NCI-H82 treated with DMSO at 0.1 percent for 48 hours (cell line): ENCODE results near the gene C12orf57.
A peak's percentile ranks its signal among the peaks of the same experiment; 100 is the strongest.

Experiments used
- DNase-seq: peaks from one replicate; lab custom pipeline; 2025; ENCODE audit not compliant: unreplicated experiment; lab: John Stamatoyannopoulos, UW

C12orf57 gene

DNA sequence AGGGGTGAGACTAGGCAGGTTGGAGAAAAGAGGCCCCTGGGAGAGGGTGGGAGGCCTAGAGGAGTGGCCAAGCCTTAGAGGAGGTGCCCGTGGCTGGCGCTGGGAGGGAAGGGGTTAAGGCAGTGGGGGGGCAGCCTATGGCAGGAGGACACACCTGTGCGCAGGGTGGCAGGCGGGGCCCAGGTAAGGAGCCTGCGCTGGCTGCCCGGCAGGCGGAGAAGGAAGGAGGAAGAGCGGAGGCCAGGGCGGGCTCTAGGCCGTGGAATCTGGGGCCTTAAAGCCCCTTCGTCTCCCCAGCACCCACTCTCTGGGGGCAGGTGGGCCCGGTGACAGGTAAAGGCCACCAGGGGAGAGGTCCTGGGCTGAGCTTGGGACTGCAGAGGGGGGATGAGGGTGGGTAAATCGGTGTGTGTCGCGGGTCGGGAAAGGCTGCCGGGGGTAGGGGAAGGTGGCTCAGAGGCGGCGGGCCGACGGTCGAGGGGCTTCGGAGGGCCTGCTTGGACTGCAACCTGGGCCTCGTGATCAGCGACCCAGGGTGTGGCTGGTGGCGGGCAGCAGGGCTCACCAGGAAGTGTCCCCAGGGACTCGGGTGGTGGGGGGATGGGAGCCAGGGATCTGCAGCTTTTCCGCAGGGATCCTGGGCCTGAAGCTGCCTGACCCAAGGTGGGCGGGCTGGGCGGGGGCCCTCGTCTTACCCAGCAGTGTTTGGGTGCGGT, 19.4 kb downstream of the C12orf57 start:
- no peak for DNase-seq

DNA sequence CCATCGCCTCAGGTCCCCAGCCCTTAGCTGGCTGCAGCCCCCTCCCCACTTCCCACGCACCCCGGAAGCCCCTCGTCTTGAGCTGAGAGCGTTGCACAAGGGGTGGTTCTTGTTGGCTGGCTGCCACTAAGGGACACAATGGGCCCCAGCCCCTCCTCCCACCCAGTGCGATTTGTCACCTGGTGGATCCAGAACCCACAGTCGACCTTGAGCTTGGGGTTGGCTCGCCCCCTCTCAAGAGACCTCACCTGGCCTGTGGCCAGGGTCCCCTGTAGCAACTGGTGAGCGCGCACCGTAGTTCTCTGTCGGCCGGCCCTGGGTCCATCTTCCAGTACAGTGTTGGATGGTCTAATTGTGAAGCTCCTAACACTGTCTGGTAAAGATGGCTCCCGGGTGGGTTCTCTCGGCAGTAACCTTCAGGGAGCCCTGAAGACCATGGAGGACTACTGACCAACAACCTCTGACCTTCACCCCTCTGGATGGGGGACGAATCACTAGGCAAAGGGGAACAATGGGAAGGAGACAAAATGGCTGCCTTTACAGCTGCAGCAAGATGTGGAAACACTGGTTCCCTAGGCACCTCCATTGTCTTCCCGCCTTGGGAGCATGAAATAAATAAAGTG, 20.1 kb downstream of the C12orf57 start:
- no peak for DNase-seq

DNA sequence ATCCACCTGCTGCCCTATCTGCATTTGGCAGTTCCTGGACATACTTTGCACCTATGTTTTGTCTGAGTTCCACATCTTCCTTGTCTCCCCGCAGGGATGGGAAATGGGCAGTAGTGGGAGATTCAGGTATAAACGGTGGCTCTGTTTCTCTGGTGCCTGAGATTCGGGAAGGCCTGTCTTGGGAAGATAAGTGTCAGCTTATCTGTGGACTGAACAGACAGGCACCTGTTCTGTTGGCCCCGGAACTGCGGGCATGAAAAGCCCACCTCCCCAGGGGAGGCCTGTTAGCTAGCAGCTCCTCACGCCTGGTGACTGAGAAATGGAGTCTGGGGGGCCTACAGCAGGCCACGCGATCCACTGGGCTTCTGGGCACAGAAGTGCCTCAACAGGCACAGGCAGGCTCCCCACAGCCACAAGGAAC, 20.8 kb downstream of the C12orf57 start:
- DNase-seq, result no peak

DNA sequence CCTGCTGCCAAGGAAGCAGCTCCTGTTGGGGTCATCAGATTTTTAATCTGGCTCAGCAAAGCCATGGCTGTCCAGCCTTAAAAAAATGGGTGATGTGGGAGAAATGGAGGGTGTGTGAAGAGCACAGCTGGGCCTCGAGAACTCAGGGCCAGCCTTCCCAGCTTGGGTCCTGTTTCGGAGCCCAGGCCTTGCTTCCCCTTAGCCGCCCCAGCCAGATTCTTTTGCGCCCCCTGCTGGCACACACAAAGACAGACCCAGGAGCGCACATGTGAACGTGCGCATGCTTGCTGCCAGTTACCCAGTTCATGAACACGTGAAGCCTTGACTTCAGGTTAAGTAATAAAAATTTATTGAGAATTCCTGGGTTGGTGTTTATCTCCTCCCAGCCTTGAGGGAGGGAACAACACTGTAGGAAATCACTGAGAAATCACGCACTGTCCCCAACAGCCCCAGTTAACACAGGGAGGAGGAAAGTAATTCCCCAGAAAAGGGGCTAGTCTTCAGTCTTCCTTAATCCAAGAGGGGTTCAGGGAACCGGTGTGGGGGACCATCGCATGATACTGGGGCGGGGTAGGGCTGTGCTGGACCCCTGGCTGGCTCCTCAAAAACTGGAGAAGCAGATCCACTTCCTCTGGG, 21.3 kb downstream of the C12orf57 start:
- peak; percentile 52 for DNase-seq

DNA sequence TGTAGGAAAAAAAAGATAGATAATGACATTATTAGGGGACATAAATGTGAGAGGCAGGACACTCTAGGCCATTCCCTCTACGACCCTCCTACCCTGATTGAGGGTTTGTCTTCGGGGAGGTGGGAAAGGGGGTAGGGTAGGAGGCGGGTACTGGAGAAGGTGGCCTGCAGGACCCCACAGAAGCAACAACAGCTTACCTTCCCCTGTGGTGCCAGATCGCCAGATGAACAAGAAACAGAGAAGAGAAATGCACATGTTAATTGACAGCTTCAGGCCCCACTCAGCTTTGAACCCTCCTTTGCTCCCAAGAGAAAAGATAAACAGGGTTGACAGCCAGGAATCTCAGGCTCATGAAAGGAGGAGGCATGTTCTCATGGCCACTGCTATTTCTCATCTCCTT, 21.9 kb downstream of the C12orf57 start:
- no peak for DNase-seq

DNA sequence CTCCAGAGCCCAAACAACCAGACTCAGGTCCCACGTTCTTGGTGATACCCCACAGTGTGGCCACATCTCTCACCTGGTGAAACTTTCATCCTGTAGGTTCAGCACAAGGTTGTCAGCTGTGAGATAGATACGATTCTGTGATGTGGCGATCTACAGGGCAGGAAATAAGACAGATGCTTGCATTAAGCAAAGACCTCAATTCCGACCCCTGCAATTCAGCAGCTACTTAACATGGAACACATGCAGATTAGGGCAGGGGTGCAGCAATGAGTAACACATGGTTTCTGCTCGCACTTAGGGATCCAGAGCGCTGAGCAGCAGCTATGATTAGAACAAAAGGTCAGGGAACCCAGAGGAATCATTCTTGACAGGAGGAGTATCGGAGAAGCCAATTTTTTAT, 22.5 kb downstream of the C12orf57 start:
- DNase-seq, result no peak

DNA sequence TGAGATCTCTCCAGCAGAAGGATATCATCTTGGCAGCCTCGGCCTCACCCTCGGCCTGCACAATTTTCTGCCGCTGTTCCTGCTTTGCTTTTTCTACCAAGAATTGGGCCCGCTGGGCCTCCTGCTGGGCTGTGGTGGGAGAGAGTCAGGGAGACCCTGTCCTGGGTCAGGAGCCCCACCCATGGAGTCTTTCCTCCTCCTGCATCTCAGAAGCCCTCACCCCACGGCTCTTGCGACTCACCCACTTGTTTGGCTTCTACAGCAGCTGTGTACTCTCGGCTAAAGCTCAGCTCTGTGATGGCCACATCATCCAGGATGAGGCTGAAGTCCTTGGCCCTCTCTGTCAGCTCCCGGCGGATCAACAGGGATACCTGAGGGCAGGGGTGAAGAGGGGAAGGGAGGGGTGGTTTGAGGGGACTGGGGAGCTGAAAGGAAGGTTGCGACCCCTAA, 23.9 kb downstream of the C12orf57 start:
- no peak for DNase-seq

DNA sequence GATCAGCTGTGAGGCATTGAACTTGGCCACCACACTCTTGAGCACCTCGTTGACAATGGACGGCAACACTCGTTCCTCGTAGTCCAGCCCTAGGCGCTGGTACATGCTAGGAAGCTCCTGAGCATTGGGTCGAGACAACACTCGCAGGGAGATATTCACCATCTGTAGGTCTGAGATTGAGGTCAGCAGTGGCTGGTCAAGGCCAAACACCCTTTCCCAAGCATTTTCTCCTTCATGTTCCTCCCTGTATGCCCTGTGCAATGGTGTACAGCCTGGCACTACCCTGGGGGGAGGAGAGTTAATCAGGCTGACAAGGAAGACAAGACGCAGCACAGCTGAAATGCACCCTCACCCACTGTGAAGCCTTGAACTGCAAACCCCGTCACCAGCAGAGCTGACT, 24.6 kb downstream of the C12orf57 start:
- no peak for DNase-seq

DNA sequence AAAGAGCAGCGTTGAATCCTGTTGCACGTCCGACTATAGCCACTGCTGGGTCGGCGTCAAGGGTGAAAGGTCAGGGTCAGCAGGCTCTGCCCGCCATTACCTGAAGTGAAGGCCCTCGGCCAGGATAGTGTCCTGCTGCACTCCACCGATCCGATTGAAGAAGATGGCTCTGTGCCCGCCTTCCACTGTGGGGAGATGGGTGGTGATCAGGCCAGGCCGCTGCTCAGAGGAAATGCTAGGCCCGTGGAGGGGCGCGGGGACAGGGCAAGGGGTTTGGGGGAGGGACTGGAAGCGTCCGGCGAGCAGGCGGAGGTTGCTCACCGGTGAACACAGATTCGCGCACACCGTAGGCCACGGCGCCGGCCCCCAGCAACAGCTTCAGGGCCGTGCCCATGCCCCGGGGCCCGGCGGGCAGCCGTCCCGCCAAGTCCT, 26.3 kb downstream of the C12orf57 start:
- DNase-seq, result no peak

DNA sequence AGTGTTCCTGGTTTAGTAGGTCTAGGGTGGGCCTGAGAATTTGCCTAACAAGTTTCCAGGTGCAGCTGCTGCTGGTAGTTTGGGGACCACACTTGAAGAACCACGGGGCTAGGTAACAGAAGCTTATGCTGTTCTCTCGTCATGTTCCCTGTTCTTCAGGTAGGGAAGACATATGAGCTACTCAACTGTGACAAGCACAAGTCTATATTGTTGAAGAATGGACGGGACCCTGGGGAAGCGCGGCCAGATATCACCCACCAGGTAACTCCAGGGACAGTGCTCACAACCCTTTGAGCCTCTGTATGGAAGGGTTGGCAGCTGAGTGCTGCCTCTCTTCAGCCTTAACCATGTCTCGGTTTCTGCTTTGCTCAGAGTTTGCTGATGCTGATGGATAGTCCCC, 30.4 kb downstream of the C12orf57 start:
- DNase-seq, result no peak

DNA sequence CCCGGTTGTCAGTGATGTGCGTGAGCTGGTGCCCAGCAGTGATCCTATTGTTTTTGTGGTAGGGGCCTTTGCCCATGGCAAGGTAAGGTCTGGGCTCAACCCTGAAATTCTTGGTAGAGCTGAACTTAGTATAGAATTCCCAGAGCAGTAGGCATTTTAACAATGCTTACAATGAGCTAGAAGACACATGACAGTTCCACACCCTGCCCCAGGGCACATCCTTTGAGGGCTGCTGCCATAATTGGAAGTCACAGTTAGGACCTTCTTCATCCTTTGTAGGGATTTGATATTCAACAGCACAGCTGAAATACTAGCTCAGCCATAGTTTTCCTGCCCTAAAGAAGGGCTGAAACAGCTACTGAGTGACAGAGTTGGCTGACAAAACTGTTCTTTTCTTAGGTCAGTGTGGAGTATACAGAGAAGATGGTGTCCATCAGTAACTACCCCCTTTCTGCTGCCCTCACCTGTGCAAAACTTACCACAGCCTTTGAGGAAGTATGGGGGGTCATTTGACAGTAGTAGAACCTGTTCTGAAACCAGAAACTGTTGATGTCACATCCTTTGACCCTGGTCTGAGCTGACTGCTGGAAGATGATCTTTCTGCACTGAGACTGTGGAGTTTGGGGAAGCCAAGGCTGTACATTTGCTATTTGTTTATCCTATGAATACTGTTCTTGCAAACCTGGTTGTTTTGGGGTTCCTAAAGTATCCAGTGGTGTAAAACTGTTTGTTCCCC, 31.6 kb downstream of the C12orf57 start:
- DNase-seq, result no peak

DNA sequence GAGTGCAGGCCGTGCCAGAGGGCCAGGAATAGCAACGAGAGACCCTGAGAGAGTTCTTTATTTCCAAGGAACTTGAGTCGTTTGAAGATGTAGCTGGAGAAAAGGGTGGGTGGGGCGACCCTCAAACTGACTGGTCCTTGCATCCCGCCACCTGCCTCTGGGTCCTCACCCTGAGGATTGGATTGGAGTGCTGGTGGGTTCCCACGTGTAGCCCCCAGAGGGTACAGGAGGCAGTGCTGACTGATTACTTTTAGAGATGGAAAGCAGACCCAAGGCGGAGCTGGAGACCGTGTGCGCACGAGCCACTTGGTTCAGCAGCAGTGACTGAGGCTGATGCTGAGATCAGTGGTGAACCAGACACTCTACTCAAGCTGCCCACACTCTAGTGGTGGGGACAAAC, 33.8 kb downstream of the C12orf57 start:
- DNase-seq, result no peak

DNA sequence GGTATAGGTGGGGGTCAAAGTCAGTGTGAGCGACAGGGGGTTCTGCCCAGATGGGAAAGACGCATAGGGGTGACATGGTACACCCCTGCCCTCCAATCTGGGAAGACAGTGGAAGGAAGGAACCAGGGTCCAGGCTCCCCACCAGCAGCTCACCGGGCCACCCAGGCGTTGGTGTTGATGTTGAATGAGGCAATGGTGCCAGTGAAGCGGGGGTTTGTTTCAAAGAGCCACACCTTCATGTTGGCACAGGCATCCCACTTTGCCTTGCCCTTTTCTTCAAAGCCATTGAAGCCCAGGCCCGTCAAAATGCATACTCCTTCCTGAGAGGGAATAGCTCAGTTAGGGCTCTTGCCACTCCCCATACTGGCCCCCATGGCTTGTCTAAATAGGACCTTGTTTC, 34.4 kb downstream of the C12orf57 start:
- DNase-seq, result no peak

DNA sequence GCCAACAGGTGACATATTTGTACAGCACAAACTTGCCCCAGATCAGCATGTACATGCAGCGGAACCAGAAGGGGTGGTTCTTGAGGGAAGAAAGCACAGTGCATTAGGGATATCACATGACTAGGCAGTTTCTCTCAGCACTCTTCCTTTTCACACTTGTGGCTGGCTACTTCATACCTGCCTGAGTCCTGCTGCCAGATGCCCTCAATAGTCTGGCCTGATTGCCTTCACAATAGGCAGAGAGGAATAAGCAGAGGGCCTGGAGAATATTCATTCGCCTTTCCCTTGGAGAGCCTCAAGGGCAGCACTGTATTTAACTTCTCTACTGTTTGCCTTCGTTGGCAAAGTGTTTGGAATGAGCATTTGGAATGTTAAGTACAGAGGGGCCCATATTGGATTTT, 34.8 kb downstream of the C12orf57 start:
- no peak for DNase-seq

DNA sequence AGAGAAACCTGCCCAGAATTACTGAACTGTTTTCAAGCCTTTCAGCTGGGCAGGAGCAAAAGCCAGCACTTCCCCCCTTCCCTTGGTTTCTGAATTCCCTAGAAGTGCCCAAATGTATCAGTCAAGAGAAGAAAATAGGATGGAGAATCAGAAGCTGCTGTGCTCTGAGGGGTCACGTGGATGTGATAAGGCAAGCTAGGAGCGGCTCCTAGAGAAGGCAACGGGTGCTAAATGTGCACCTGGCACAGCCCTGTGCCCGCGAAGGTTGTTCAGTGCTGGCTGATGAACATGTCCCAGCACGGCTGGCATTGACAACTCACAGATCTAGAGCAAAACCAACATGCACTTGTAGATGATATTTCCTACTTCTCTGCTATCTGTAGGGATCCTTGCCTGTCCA, 35.2 kb downstream of the C12orf57 start:
- DNase-seq, result no peak

DNA sequence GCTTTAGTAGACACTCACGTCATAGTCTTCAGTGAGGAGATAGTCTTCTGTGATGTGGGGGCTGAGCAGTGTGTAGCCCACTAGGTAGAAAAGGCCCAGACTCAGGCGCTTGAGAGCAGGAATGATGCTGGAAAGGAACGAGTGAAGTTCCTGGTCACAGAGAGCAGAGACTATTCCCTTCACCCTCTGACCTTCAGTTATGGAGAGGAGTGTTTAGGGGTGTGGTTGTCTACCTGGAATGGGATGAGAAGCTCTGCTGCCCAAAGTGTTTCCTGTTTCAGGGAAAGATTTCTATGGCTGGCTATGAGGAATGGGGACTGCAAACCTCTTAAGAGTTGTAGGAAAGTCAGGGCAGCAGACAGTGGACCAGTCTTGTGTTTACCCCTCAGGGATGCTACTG, 35.6 kb downstream of the C12orf57 start:
- no peak for DNase-seq

DNA sequence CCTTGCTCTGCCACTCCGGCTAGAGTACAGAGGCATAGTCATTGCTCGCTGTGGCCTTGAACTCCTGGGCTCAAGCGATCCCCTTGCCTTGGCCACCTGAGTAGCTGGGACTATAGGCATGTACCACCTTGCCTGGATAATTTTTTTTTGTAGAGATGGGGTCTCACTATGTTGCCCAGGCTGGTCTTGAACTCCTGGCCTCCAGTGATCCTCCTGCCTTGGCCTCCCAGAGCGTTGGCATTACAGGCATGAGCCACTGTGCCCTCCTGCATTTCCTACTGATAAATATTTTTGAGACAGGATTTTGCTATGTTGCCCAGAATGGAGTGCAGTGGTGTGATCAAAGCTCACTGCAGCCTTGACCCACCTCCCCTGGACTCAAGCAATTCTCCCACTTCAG, 36.3 kb downstream of the C12orf57 start:
- no peak for DNase-seq

DNA sequence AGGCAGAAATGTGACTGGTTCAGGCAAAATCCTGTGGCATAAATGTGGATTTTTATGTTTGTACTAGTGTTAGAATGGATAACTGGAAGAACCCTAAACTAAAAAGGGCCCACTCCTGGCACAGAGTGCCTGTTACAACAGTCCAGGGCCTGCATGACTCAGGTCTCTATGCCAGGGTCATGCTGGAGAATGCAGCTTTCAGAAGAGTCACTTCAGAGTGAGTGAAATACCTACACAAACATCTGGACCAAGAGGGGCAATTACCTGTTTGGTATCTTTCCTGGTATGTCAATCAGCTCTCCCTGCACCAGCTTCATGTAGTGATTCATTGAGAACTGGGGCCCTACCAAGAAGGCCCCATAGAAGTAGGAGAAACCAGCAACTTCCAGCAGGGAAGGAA, 36.9 kb downstream of the C12orf57 start:
- DNase-seq, result no peak

DNA sequence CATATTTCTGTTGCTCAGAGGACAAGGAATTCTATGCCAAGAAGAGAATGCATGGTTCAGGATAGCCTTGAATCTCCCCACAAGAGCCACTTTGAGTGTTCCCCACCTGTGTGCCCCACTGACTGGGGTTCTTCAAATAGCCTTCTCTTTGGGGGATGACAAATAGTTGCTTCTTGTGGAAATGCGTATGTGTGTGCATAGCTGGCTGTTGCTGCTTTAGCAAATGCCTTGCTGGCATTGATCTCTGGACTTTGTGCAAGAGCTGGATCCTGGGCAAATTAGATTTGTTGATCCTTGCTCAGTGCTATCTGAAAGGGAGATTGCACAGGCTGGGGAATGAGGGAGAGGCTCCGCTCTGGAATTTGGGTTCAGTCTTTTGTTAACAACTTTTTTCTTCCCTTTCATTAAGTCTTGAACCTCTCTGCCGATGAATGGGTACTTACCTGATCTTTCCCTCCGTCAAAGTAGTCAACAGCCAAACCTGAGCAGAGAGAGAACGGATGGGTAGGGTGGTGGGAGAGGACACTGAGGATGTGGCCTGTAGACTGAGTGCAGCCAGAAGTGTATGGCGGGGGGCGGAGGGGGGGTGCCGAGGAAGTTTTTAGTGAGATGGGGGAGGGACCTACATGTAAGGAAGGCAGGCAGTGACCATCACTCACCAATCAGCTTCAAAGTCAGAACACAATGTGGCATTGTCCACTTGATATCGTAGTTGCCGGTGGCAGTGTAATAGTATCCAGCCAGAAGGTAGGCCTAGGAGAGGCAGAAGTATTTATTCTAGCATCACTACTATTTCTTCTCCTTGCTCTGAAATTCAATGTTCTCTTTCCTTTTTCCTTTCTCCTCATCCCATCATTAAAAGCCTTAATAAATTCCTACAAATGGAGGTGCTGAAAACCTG, 37.6 kb downstream of the C12orf57 start:
- no peak for DNase-seq

DNA sequence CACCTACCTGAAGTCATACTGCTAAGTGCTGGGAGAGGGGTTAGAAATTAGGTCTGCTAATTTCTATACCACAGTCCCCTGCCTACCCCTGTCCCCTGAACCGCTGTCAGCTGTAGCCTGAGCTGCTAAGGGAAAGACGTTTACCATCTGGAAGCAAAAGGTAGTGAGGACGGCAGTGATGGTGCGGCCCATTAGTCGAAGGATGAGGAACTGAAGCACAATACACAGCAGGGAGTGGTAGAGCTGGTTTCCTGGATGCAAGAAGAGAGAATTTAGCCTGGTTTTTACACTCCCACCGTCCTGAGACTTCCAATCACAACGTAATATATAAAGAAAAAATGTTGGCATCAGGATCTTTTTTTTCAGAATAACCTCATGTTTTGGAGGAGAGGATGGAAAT, 38.7 kb downstream of the C12orf57 start:
- no peak for DNase-seq
